Left lobe of liver (tissue), 2 donors: Measurements from ENCODE around the gene CHRM4. TPM values are rescaled to one million over a fixed set of nuclear protein-coding genes. Genes with fewer than 3 reads are reported as not detected.
A peak's percentile ranks its signal among the peaks of the same experiment; 100 is the strongest.

Source experiments
- ATAC-seq: fragments of 200-7000 bp; cut with Tn5 transposase; one replicate; pipeline ENCODE4 v1.9.1; 2020; ENCODE audit warnings: mild to moderate bottlenecking, moderate library complexity
- DNase-seq: peaks from one replicate; pipeline ENCODE4 v3.0.0-alpha.2; 2020; ENCODE audit warnings: low spot score
- total RNA-seq: library from RNA; stranded (reverse); gene quantifications from one replicate; pipeline ENCODE4 v1.2.1, GENCODE V29; 2021
- donor health status: DM: no; HTN: no; CAD: no; lungs with moderate emphysema.
- donor health status: DM: no; HTN: yes; CAD: no.

The CHRM4 gene
- total RNA-seq, 1 donor from 2014 or later, result not detected

GRCh38 chr11:46404476-46405017 lies 13.0 kb upstream of the CHRM4 start:
- DNase-seq (no peak), ATAC-seq (no peak)

- ATAC-seq (no peak), DNase-seq (no peak)
Observed at GRCh38 chr11:46402957-46403902, 11.7 kb upstream of the CHRM4 start.

GRCh38 chr11:46397526-46397925 lies 6.0 kb upstream of the CHRM4 start:
- no peak for ATAC-seq
- no peak for DNase-seq

GRCh38 chr11:46393759-46394158 lies 2.2 kb upstream of the CHRM4 start:
- ATAC-seq (no peak), DNase-seq (no peak)

GRCh38 chr11:46393231-46393616 lies 1.6 kb upstream of the CHRM4 start:
- no peak for ATAC-seq

GRCh38 chr11:46392421-46393230 lies 1.1 kb upstream of the CHRM4 start:
- ATAC-seq, result peak; percentile 94

More at GRCh38 chr11:46393231-46393616, 1.6 kb upstream of the CHRM4 start:
- DNase-seq, result no peak

GRCh38 chr11:46391186-46391577 lies 394 bp downstream of the CHRM4 start:
- no peak for DNase-seq
- ATAC-seq, result no peak

More at GRCh38 chr11:46392421-46393230, 1.1 kb upstream of the CHRM4 start:
- peak; percentile 93 for DNase-seq

- ATAC-seq, result no peak
- DNase-seq, result no peak
Observed at GRCh38 chr11:46390331-46391171, 1.0 kb downstream of the CHRM4 start.

GRCh38 chr11:46389450-46390330 lies 1.9 kb downstream of the CHRM4 start:
- DNase-seq (peak; percentile 75), ATAC-seq (peak; percentile 73)

- no peak for ATAC-seq
- no peak for DNase-seq
Observed at GRCh38 chr11:46388619-46389449, 2.7 kb downstream of the CHRM4 start.

- ATAC-seq (no peak), DNase-seq (no peak)
Observed at GRCh38 chr11:46387919-46388618, 3.5 kb downstream of the CHRM4 start.

GRCh38 chr11:46387456-46387855 lies 4.1 kb downstream of the CHRM4 start:
- ATAC-seq (no peak), DNase-seq (no peak)

GRCh38 chr11:46386674-46387073 lies 4.9 kb downstream of the CHRM4 start:
- DNase-seq (no peak), ATAC-seq (no peak)

- DNase-seq (no peak), ATAC-seq (no peak)
Observed at GRCh38 chr11:46386005-46386578, 5.5 kb downstream of the CHRM4 start.

GRCh38 chr11:46385169-46386004 lies 6.2 kb downstream of the CHRM4 start:
- ATAC-seq (no peak), DNase-seq (no peak)

- DNase-seq, result no peak
Observed at GRCh38 chr11:46383974-46384701, 7.4 kb downstream of the CHRM4 start.

More at GRCh38 chr11:46383974-46384701, 7.4 kb downstream of the CHRM4 start:
- no peak for ATAC-seq
